K562 (cell line): Measurements from ENCODE around the gene SARS1. TPM values are rescaled to one million over a fixed set of nuclear protein-coding genes. Genes with fewer than 3 reads are reported as not detected.

Experiments used
- BMI1 ChIP-seq: fragments of 150-350 bp; IDR thresholded peaks from 2 replicates; pipeline ENCODE4 v1.6.1; 2014; ENCODE audit warnings: low read length
- IFI16 ChIP-seq: fragments of 250-450 bp; sonication (Bioruptor Pico); IDR thresholded peaks from 2 replicates; pipeline ENCODE4 v2.1.2; 2022; ENCODE audit warnings: mild to moderate bottlenecking, inconsistent platforms
- IRF2 ChIP-seq: sonication (generic); formaldehyde crosslinking; IDR thresholded peaks from 2 replicates; pipeline ENCODE4 v1.8.1; 2022; ENCODE audit warnings: mild to moderate bottlenecking, missing genetic modification reagents
- NR2F6 ChIP-seq: fragments of 450-650 bp; formaldehyde crosslinking; IDR thresholded peaks from 2 replicates; pipeline ENCODE4 v1.4.0; 2020; ENCODE audit warnings: mild to moderate bottlenecking
- PHB2 ChIP-seq: fragments of 450-650 bp; IDR thresholded peaks from 2 replicates; pipeline ENCODE4 v1.6.1; 2017; ENCODE audit warnings: low read depth
- SRSF3 ChIP-seq: fragments of 200-400 bp; formaldehyde crosslinking; IDR thresholded peaks from 2 replicates; pipeline ENCODE4 v1.6.1; 2016; ENCODE audit warnings: mild to moderate bottlenecking, low read length, moderate library complexity; ENCODE audit not compliant: insufficient read depth
- ZC3H8 ChIP-seq: fragments of 450-650 bp; IDR thresholded peaks from 2 replicates; pipeline ENCODE4 v1.6.1; 2017
- ZNF318 ChIP-seq, 2 experiments: fragments of 450-650 bp; IDR thresholded peaks; 2 replicates each; pipeline ENCODE4 v1.6.1; 2016; ENCODE audit warnings: mild to moderate bottlenecking in 2 of 2, borderline replicate concordance in 1 of 2, low read depth in 1 of 2, moderate library complexity in 1 of 2
- ZNF57 ChIP-seq: fragments of 450-650 bp; formaldehyde crosslinking; IDR thresholded peaks from 2 replicates; pipeline ENCODE4 v1.4.0; 2020; ENCODE audit warnings: mild to moderate bottlenecking, moderate library complexity
- ZNF79 ChIP-seq: fragments of 250-450 bp; sonication (Bioruptor Pico); IDR thresholded peaks from 2 replicates; pipeline ENCODE4 v1.4.0; 2020; ENCODE audit warnings: low read depth, mild to moderate bottlenecking, moderate library complexity
- polyA plus RNA-seq, 8 experiments: library from polyadenylated mRNA; depleted of rRNA in 4 of 8; stranded (reverse) in 5 of 8; unstranded in 3 of 8; fragments of >200 nt; fragmentation: Nextera tagmentation in 2 of 8; fragmentation: Illumina TruSeq in 1 of 8; extraction: Ambion mirVana in 2 of 8; extraction: Trizol in 1 of 8; gene quantifications; 2 replicates each; pipeline versions ENCODE4 v1.2.1 to v1.2.3, GENCODE V29; 2011 to 2014; ENCODE audit warnings: inconsistent platforms in 1 of 8, missing spikeins in 1 of 8
- total RNA-seq, 7 experiments: library from RNA; depleted of rRNA in 6 of 7; stranded (reverse); fragments of >200 nt in 6 of 7; fragmentation: Illumina TruSeq in 2 of 7; extraction: Trizol in 2 of 7; gene quantifications; 2 replicates each; pipeline versions ENCODE4 v1.2.1 to v1.2.3, GENCODE V29; 2011 to 2021; ENCODE audit warnings: low replicate concordance in 1 of 7
- TF ChIP-seq, protein P1 (sequence below), 2 experiments: fragments of 450-650 bp in 1 of 2; sonication (generic) in 1 of 2; formaldehyde crosslinking in 1 of 2; IDR thresholded peaks in 1 of 2; conservative IDR thresholded peaks in 1 of 2; 2 replicates each; pipeline versions ENCODE4 v1.6.1 to v1.8.1; 2016 to 2023; ENCODE audit warnings: mild to moderate bottlenecking in 2 of 2, moderate library complexity in 2 of 2, inconsistent platforms in 1 of 2, missing genetic modification reagents in 1 of 2
- TF ChIP-seq, protein P2 (sequence below): fragments of 200-400 bp; formaldehyde crosslinking; IDR thresholded peaks from 2 replicates; pipeline ENCODE4 v1.6.1; 2017; ENCODE audit warnings: mild to moderate bottlenecking, low read depth, low read length, moderate library complexity

SARS1 gene
- total and polyA plus RNA-seq, 9 of the 15 experiments (the other 6 are each of a cell fraction or from before 2014, with no cell fraction given), result 221 to 623 (median 254) TPM

DNA sequence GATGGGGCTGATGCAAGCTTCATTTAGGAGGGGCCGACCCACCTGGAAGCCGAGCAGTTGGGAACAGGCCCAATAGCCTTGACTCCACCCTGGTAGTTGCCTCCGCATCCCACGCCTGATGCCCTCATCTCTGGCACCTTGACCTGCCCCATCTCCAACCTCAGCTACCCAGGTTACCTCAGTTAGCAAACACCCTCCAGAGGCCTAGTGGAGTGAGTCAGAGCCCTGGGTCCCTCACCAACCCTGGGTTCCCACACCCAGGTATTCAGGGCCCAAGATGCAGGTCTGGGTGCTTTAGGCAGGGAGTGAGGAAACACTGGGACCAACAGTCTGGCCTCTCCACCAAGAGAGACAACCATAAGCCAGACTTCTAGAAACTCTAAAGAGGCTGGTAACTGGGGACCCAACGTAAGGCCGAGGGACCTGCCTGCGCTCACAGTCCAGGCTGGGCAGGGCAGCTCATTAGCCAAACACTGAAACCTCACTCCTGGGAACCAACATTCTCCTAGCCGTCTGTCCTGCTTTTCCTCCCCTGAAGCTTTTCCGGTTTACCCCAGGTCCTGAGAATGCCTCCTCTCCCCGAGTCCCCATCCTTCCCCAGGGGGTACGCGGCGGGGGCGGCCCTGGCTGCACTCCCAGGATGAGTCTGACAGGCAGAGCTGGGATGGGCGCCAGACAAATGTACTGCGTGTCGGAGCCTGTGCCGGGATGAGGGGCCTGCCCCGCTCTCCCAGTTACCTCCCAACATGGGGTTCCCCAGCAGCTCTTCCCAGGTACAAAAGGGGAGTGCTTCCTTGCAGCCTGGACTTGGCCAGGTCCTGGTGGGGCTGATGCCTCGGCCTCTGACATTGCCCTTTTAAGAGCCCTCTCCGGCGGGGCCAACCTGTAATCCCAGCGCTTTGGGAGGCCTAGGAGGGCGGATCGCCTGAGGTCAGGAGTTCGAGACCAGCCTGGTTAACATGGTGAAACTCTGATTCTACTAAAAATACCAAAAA, 26.7 kb downstream of the SARS1 start (continued):
- TF ChIP-seq ZNF318 (IDR thresholded peaks at IDR 0.05; ENCODE audit: borderline replicate concordance in 1 of 2, low read depth in 1 of 2) (no peak), IRF2 (CRISPR knock-in tag) (no peak), ZC3H8 (no peak), IFI16 (CRISPR knock-in tag) (no peak), ZNF57 (CRISPR knock-in tag) (no peak; the same call in 1 of the 2 replicates), BMI1 (no peak), SRSF3 (no peak), ZNF79 (no peak), NR2F6 (no peak), PHB2 (no peak)
- TF ChIP-seq, protein P1, sequence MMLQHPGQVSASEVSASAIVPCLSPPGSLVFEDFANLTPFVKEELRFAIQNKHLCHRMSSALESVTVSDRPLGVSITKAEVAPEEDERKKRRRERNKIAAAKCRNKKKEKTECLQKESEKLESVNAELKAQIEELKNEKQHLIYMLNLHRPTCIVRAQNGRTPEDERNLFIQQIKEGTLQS (IDR thresholded peaks at IDR 0.05), result no peak
- TF ChIP-seq, protein P1 (CRISPR knock-in tag; conservative IDR thresholded peaks at IDR 0.05), result no peak
- TF ChIP-seq, protein P2, sequence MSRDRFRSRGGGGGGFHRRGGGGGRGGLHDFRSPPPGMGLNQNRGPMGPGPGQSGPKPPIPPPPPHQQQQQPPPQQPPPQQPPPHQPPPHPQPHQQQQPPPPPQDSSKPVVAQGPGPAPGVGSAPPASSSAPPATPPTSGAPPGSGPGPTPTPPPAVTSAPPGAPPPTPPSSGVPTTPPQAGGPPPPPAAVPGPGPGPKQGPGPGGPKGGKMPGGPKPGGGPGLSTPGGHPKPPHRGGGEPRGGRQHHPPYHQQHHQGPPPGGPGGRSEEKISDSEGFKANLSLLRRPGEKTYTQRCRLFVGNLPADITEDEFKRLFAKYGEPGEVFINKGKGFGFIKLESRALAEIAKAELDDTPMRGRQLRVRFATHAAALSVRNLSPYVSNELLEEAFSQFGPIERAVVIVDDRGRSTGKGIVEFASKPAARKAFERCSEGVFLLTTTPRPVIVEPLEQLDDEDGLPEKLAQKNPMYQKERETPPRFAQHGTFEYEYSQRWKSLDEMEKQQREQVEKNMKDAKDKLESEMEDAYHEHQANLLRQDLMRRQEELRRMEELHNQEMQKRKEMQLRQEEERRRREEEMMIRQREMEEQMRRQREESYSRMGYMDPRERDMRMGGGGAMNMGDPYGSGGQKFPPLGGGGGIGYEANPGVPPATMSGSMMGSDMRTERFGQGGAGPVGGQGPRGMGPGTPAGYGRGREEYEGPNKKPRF, result no peak
